Measurements from ENCODE around the gene UCP3.
"Not testable (repeated sequence)": the region's sequence is repeated elsewhere in the genome, so short reads cannot be mapped to it uniquely, and the experiment has no call there.

The UCP3 gene

DNA sequence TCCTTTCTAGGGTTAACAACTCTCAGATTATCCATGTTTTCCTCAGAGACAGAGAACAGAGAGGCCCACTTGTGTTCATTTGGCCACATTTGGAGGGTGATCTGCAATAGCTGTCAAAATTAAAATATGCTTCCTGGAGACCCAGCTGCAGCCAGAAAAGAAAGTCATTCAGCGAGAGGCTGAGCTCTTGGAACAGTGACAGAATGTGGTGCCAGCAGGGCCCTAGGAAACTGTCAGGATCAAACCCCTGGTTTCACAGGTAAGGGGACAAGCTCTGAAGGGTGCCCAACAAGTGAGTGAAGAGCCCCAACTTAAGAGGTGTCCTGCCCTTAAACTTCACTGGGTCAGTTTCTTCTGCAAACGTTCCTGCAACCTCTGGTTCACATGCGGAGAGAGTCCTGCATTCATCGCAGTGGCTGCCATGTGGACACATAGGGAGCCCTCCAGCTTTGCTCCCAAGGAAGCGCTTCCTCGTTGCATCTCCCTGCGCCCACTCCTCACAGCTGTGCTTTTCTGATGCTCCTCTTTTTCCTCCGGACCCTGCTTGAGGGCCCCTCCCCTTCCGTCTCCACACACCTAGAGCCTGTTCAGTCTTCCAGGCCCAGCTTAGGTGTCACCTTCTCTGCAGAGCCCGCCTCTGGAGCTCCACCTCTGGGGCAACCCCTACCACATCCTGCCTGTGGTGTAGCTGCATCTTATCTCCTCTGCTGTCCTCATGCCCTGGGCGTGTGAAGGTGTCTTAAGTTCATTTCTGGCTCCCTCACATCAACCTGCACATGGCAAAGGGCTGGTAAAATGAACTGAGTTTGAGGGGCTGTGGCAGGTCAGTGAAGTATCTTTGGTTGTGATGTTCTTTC, 3.9 kb downstream of the UCP3 start:
- peak overlapping the region in 4 of 21 experiments; percentile 32 to 75 (median 36) for H3K27ac ChIP-seq
- H3K4me3 ChIP-seq: no peak overlapping the region

DNA sequence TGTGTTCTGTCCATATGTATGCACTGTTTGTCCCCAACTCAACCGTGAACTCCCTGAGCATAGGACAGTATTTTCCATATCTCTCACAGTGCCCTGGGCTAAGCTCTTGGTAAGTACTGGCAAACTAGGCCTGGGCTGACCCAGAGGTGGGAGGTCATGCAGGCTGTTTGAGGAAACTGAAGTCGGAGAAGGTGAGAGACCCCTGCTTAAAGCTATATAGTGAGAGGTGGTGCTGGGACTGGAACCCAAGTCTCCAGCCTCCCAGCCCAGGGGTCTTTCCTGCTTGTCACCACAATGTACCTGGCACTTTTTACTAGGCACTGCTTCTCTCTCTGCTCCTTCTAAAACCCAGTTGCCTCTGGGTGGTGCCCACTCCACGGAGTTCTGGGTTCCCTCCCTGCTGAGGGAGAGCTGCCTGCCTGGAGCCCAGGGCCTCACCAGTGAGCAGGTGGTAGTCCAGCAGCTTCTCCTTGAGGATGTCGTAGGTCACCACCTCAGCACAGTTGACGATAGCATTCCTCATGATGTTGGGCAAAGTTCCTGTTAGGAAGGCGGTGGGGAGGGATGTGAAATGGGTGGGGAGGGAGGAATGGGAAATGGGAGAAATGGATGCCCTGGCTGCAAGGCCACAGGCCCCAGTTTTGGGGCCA, 4.7 kb downstream of the UCP3 start:
- Histone ChIP-seq H3K27ac (peak overlapping the region in 1 of 21 experiments; percentile 70), H3K4me3 (no peak overlapping the region)

DNA sequence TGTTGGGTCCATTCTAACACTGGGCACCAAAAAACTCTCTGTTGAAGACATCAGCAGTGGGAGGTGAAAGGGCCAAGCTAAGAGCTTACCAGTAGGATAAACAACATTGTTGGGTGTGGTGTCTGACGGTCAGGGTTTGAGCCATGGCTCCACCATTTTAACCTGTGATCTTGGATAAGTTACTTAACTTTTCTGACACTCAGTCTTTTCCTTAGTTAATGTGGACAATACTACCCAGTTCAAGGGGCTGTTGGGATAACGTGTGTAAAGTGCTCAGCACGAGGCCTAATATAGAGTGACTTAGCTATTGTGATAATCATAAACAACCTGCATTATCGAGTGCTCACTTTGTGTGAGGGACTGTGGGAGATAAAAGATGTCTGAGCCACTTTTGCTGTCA, 6.1 kb downstream of the UCP3 start:
- H3K4me3 ChIP-seq: no peak overlapping the region
- no peak overlapping the region for H3K27ac ChIP-seq

DNA sequence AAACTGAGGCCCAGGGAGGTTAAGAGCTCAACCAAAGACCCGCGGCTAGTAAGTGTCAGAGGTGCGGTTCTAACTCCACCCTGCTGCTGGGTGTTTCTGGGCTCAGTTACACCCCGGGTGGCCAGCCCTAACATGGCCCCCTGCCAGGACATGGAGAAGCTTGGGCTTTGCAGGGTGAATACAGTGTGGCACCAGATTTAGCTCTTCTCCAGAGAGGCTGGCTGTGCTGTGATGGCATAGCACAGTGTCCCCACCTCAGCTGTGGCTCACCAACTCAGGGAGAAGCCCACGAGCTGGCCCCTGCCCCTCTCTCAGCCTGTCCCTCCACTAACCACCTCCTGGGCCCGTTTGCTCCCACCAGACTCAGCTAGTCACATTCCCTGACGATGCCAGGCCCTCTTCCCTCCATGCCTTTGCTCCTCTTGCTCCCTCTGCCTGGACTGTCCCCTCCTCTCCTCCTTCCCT, 7.0 kb downstream of the UCP3 start:
- Histone ChIP-seq H3K4me3 (no peak overlapping the region), H3K27ac (no peak overlapping the region)

DNA sequence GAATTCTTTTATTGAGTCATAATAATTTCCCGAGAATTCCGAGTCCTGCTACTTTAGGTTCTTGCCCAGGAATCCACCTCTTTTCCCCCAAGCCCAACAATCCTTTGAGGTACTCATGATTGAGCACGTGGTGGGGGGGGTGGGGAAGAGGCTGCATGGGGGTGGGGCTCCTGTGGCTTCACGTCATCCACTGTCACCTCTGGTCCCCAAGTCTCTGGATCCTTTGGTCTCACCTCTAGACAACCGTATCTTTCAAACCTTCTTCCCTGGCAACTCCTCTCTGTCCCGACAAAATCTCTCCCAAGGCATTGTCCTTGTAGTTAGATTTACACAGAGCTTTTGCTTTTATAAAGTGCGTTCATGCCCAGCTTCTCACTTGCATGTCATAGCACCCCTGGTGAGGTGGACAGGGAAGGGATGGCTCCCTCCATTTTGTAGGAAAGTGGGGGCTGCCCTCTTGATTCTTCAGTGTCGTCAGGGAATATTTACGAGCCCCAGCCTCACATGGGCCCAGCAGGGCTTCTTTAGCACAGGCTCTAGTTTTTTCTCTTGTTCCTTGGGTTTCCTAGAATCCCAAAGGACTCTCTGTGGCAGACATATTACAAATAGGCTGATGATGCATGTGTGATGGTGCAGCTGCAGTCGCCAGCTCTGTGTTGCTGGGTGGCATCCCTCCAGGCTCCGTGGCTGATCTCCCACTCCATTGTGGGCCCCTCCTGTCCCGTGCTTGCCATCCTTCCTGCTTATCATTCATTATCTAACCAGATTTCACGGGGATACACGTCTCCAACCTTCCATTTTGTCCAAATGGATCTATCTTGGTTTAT, 8.4 kb downstream of the UCP3 start:
- Histone ChIP-seq H3K27ac (no peak overlapping the region), H3K4me3 (no peak overlapping the region)

DNA sequence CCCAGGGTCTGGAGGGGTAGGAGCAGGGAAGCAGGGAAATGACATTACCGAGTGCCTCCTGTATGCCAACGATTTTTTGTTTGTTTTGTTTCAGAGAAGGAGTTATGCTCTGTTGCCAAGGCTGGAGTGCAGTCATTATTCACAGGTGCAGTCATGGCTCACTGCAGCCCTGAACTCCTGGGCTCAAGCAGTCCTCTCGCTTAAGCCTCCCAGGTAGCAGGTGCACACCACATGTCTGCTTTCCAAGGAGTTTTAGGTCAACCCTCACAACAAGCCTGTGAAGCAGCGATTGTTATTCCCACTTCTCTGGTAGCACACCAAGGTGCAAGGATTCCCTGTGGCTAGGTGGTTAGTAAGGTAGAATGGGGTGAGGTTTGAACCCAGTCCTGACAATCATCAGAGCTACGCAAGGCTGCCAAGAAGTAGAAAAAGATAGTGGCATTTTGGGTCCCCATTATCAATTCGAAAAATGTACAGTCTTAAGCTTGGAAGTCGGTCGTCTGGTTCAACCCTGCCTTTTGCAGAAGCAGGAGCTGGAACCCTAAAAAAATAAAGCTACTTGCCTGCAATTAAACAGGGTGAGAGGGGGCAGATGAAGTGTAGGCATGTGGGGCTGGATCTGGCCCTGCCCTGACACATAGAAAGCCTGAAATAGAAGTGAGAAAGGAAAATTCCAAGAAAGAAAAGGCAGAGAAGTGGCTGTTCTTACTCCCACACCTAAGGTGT, 9.1 kb downstream of the UCP3 start:
- Histone ChIP-seq H3K27ac (no peak overlapping the region), H3K4me3 (no peak overlapping the region)

DNA sequence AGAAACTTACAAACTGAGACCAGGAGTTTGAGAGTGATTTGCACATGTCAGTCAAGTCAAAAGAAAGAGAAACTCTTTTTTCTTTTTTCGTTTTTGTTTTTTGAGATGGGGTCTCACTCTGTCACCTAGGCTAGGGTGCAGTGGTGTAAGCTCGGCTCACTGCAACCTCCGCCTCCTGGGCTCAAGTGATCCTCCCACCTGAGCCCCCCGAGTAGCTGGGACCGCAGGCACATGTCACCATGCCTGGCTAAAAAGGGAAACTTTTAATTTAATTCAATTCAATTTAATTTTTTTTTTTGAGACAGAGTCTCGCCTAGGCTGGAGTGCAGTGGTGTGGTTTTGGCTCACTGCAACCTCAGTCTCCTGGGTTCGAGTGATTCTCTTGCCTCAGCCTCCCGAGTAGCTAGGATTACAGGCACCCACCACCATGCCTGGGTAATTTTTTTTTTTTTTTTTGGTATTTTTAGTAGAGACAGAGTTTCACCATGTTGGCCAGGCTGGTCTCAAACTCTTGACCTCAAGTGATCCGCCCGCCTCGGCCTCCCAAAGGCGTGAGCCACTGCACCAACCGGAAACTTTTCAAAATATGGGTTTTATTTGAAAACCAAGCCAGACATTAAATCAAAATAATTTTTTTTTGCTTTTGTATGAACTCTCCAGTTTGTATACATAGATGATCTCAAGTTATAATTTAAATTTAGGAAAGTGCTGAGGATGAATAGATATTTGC, 9.9 kb downstream of the UCP3 start:
- no peak overlapping the region for H3K4me3 ChIP-seq

DNA sequence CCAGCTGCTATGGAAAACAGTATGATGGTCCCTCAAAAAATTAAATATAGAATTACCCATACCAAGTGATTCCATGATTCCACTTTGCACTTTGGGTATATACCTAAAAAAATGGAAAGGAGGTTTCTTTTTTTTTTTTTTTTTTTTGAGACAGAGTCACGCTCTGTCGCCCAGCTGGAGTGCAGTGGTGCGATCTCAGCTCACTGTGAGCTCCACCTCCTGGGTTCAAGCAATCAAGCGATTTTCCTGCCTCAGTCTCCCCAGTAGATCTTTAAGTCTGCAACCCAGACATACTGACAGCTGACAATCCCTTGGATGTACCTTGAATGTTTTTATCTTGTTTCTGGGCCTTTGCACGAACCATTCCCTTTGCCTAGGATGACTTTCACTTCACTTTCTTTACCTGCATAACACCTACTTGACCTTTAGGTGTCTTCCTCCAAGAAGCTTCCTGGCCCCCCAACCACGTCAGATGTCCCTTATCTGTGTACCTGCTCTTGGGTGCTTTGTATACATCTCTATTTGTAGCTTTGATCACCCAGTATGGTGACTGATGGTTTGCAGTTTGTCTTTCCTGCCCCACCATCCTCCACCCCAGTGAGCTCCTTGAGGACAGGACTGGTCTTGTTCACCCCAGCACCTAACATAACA, 11.6 kb downstream of the UCP3 start:
- H3K27ac ChIP-seq: peak overlapping the region in 1 of 21 experiments; percentile 83
- no peak overlapping the region for H3K4me3 ChIP-seq

More for the DNA sequence above, 9.9 kb downstream of the UCP3 start:
- no peak overlapping the region for H3K27ac ChIP-seq

DNA sequence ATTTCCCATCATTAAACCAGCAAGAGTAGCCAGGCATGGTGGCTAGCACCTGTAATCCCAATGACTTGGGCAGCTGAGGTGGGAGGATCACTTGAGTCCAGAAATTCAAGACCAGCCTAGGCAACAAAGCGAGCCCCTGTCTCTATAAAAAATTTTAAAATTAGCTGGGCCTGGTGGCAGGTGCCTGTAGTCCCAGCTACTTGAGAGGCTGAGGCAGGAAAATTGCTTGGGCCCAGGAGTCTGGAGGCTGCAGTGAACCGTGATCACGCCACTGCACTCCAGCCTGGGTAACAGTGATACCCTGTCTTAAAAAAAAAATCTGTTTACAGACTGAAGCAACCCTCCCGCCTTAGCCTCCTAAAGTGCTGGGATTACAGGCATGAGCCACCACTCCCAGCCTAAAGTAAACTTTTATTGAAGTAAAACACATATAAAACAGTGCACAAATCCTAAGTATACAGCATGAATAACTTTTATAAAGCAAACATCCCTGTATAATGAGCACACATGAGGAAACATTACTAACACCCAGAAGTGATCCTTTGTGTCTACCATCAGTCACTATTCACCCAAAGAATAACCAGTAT, 12.6 kb downstream of the UCP3 start:
- Histone ChIP-seq H3K4me3 (no peak overlapping the region), H3K27ac (peak overlapping the region in 10 of 21 experiments; percentile 1 to 83 (median 56))

DNA sequence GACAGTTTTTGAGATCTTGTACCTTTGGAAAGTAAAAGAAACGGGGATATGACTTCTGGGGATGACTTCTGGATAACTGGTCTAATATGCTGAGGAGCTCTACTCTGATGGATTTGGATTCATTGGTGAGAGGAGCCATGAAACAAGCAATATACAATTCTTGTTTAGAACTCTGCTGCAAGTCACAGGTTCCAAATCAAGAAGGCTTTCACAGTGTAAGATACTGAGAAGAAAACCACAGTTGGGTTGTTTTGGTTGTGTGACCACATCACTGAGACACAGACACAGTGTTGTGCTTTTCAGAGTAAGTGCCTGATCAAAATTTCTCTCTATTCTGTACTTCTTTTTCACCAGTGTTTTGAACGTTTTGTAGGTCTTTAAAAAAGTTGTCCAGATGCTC, 13.2 kb downstream of the UCP3 start:
- Histone ChIP-seq H3K27ac (peak overlapping the region in 12 of 21 experiments; percentile 1 to 83 (median 47)), H3K4me3 (no peak overlapping the region)

DNA sequence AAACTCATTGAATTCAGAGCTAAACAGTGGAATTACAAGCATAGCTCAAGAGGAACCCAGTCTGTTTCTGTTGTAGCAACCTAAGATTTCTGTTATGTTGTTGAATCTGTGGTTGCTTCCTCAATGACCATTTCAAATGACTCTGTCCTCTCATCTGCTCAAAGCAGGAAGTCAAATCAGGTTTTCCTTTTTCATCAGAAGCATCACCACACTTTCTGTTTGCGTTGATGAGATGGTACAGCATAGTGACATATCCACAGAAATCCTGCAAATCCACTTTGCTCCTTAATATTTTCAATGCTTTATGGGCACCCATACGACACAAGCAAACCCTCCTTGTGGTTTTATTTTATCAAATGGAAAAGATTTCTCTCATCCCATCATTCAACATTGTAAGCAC, 13.6 kb downstream of the UCP3 start:
- peak overlapping the region in 11 of 21 experiments; percentile 1 to 83 (median 47) for H3K27ac ChIP-seq
- no peak overlapping the region for H3K4me3 ChIP-seq

DNA sequence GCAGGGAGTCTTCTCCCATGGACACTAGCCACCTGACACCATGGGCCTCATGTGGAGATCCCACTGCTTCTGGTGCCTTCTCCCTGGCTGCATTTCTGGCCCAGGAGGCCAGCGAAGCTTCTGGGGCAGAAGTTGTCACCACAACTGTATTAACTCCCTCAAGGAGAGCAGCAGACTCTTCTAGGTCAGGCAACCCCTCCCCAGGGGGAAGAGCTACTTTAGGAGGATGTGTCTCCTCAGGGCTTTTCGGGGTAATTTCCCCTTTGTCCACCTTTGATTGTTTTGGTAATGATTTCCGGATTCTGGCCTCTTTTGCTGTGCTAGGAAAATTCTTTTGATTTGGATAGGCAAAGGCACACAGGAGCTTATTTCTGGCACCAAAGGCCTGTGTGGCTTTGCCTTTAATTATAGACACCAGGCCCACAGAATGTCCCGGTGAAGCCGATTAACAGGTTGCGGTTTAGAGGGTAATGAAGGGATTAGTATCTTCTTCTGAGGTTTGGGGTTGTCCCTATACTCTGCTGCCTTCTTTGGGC, 17.3 kb downstream of the UCP3 start:
- Histone ChIP-seq H3K4me3 (no peak overlapping the region), H3K27ac (peak overlapping the region in 1 of 21 experiments; percentile 14)

DNA sequence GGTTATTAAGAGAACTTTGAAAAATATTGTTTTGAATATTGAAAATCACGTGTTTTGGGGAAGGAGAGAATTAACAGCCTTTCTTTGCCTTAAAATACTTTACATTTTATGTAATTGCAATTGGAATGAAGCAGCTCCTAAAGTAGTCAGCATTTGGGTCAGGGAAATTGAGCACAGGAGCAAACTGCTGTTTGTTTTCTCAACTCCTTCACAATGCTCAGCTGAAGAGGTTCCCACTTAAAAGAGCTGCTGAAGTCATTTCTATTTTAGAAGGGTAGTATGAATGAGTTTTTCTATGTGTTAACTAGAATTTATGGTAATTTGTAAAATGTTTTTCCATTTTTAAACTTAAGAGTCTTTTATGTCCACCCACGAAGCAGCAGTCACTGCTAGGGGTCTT, 18.2 kb downstream of the UCP3 start:
- Histone ChIP-seq H3K4me3 (no peak overlapping the region), H3K27ac (no peak overlapping the region)

DNA sequence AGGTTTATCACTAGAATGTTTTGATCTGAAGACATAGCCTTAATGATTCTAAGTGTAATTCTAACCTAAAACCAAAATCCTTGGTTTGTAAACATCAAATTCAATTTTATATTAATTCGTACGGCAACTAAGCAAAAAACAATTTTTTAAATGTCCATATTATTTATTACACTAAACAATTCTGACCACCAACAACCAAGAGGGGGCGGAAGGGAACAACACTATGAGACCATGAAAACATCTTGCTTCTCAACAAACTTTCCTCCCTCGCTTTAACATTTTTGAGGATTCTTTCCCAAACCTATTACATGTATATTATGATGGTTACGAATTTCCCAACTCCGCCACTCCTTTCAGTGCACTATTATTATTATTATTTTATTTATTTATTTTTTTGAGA, 19.7 kb downstream of the UCP3 start:
- Histone ChIP-seq H3K4me3 (no peak overlapping the region), H3K27ac (no peak overlapping the region)

DNA sequence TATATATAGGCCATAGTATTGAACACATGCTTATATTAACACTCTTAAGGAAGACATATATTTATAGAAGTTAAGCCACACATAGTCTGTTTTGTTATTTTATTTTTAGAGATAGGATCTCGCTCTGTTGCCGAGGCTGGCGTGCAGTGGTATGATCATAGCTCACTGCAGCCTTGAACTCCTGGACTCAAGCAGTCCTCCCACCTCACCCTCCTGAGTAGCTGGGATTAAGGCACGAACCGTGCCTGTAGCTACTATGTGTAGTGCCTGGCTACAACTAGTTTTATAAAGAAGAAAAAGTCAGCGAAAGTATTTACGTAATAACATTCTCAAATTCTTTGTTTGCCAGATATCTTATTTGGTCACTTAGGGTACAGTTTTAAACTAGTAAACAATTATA, 20.7 kb downstream of the UCP3 start:
- Histone ChIP-seq H3K4me3 (no peak overlapping the region), H3K27ac (no peak overlapping the region)

DNA sequence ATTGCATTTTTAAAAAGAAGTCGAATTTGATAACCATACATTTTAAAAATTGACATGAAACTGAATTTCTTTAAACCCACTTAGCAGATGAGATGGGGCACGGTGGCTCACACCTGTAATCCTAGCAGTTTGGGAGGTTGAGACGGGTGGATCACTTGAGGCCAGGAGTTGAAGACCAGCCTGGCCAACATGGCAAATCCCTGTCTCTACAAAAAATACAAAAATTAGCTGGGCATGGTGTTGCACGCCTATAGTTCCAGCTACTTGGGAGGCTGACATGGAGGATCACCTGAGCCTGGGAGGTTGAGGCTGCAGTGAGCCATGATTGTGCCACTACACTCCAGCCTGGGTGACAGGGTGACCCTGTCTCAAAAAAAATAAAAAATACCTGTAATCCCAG, 23.2 kb downstream of the UCP3 start:
- H3K27ac ChIP-seq, H3K4me3 ChIP-seq: not testable (repeated sequence)

DNA sequence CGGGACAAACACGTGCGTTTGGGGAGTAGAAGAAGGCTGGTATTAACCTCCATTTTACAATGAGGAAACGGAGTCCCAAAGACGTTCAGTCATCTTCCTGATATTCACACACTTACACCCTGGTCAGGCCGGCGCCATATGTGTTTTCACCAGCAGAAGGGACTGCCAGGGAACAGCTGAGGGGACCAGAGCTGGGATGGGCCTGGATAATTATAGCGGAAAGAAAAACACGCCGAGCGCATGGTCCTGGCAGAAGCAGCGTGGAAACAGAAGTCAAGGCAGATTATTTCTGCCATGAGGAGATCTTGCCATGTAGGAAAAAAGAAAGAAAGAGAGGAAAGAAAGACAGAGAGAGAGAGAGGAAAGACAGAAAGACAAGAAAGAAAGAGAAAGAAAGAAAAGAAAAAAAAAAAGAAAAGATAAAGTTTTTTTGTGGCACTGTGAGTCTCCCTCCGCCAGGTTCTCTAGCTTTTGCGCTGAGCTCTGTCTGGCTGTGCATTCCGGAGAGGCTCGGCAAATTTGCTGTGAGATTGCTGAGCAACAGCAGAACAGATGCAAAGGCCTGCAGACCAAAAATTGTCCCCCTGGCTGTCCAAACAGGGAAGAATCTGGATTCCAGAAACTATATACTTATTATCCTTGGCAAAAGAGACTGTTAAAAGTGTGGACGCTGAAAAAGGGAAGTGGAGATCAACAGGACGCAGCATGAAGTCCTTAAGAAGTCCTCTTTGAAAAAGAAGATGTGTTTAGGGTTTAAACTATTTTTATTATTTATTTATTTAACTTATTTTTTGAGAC, 24.9 kb downstream of the UCP3 start:
- Histone ChIP-seq H3K27ac (peak overlapping the region in 20 of 21 experiments; percentile 16 to 96 (median 82)), H3K4me3 (peak overlapping the region; percentile 42 to 69 (median 55))
